HG02588 (cell line): ENCODE measurements around the gene GNG13.
"Not testable (repeated sequence)": the region's sequence is repeated elsewhere in the genome, so short reads cannot be mapped to it uniquely, and the experiment has no call there.

Experiments used
- ATAC-seq: cut with Tn5 transposase; IDR thresholded peaks from one replicate; pipeline ENCODE4 v1.9.1; 2021; ENCODE audit warnings: mild to moderate bottlenecking, moderate library complexity; ENCODE audit not compliant: unreplicated experiment

The GNG13 gene

GRCh38 chr16:832652-833336 is 32.3 kb upstream of the GNG13 start:
- no peak for ATAC-seq

- no peak for ATAC-seq
Measured at GRCh38 chr16:831571-832413, 31.3 kb upstream of the GNG13 start.

GRCh38 chr16:830871-831570 is 30.5 kb upstream of the GNG13 start:
- no peak for ATAC-seq

GRCh38 chr16:830107-830870 is 29.8 kb upstream of the GNG13 start:
- no peak for ATAC-seq

- no peak for ATAC-seq
Measured at GRCh38 chr16:828891-829290, 28.4 kb upstream of the GNG13 start.

GRCh38 chr16:827513-827912 is 27.0 kb upstream of the GNG13 start:
- ATAC-seq, result no peak

- no peak for ATAC-seq
Measured at GRCh38 chr16:825341-826061, 25.0 kb upstream of the GNG13 start.

- ATAC-seq, result no peak
Measured at GRCh38 chr16:824601-825000, 24.1 kb upstream of the GNG13 start.

- ATAC-seq, result no peak
Measured at GRCh38 chr16:824194-824593, 23.7 kb upstream of the GNG13 start.

GRCh38 chr16:822909-823297 is 22.4 kb upstream of the GNG13 start:
- ATAC-seq, result no peak

- ATAC-seq, result no peak
Measured at GRCh38 chr16:822174-822908, 21.8 kb upstream of the GNG13 start.

GRCh38 chr16:821751-822150 is 21.2 kb upstream of the GNG13 start:
- ATAC-seq, result no peak

GRCh38 chr16:820748-821147 is 20.2 kb upstream of the GNG13 start:
- ATAC-seq, result no peak

- ATAC-seq, result not testable (repeated sequence)
Measured at GRCh38 chr16:820044-820408, 19.5 kb upstream of the GNG13 start.

GRCh38 chr16:819336-820043 is 19.0 kb upstream of the GNG13 start:
- ATAC-seq, result no peak

- no peak for ATAC-seq
Measured at GRCh38 chr16:818592-818991, 18.1 kb upstream of the GNG13 start.

- no peak for ATAC-seq
Measured at GRCh38 chr16:818132-818531, 17.6 kb upstream of the GNG13 start.

- ATAC-seq, result no peak
Measured at GRCh38 chr16:817001-817906, 16.7 kb upstream of the GNG13 start.
